HFFc6 (cell line): ENCODE results near the gene SLC13A4. TPM values are rescaled to one million over a fixed set of nuclear protein-coding genes. Genes with fewer than 3 reads are reported as not detected.

Experiments
- DNase-seq: peaks from one replicate; pipeline ENCODE4 v3.0.0-alpha.2; 2018
- H3K27ac Mint-ChIP-seq: 2 replicates; pipeline ENCODE4 v1.8.0; 2020; ENCODE audit warnings: mild to moderate bottlenecking, mixed read lengths
- H3K27me3 Mint-ChIP-seq: 2 replicates; pipeline ENCODE4 v1.8.0; 2021; ENCODE audit warnings: mild to moderate bottlenecking, moderate library complexity, mixed read lengths; ENCODE audit not compliant: insufficient read depth
- H3K36me3 Mint-ChIP-seq: 2 replicates; pipeline ENCODE4 v1.8.0; 2021; ENCODE audit warnings: low read depth, mixed read lengths
- H3K4me1 Mint-ChIP-seq: 2 replicates; pipeline ENCODE4 v1.8.0; 2020; ENCODE audit warnings: low read depth, mixed read lengths
- H3K4me3 Mint-ChIP-seq: 2 replicates; pipeline ENCODE4 v1.8.0; 2020; ENCODE audit warnings: mild to moderate bottlenecking, moderate library complexity, mixed read lengths
- H3K9me3 Mint-ChIP-seq: 2 replicates; pipeline ENCODE4 v1.8.0; 2020; ENCODE audit warnings: mild to moderate bottlenecking, mixed read lengths
- CTCF ChIP-seq: fragments of 200-600 bp; sonication (generic); IDR thresholded peaks from 2 replicates; pipeline ENCODE4 v1.5.0; 2021; ENCODE audit warnings: antibody characterized with exemption, mild to moderate bottlenecking
- total RNA-seq, 6 experiments: library from RNA; stranded (reverse); fragmentation: NEBNext Ultra II Directional; extraction: Animal tissue kit (Norgen Biotek cat#: 25700); gene quantifications; 2 replicates in 1 of 6; 3 replicates in 5 of 6; pipeline ENCODE4 v1.2.3, GENCODE V29; 2021

Gene SLC13A4
- total RNA-seq, 6 experiments from 2014 or later, result 0.24 to 1.2 (median 0.68) TPM; not detected in 1

GRCh38 chr7:135734343-135734689 lies 6.3 kb upstream of the SLC13A4 start:
- Mint-ChIP-seq H3K27ac (no peak overlapping the region), H3K4me3 (no peak overlapping the region), H3K36me3 (peaks cover 18% of the 10 kb centered on the region; the same call in 1 of the 2 replicates), H3K4me1 (peaks cover 27% of the 10 kb centered on the region), H3K9me3 (no peaks in the 10 kb centered on the region), H3K27me3 (no peaks in the 10 kb centered on the region; the same call in 1 of the 2 replicates)
- DNase-seq, result no peak
- no peak for TF ChIP-seq CTCF

GRCh38 chr7:135733603-135734342 lies 5.8 kb upstream of the SLC13A4 start:
- Mint-ChIP-seq H3K4me3 (no peak overlapping the region), H3K9me3 (no peaks in the 10 kb centered on the region), H3K36me3 (peaks cover 22% of the 10 kb centered on the region; the same call in 1 of the 2 replicates), H3K27ac (no peak overlapping the region), H3K4me1 (peaks cover 32% of the 10 kb centered on the region), H3K27me3 (no peaks in the 10 kb centered on the region; the same call in 1 of the 2 replicates)
- no peak for DNase-seq
- TF ChIP-seq CTCF, result no peak

GRCh38 chr7:135731131-135731530 lies 3.1 kb upstream of the SLC13A4 start:
- Mint-ChIP-seq H3K4me1 (peaks cover 38% of the 10 kb centered on the region), H3K4me3 (no peak overlapping the region), H3K9me3 (no peaks in the 10 kb centered on the region), H3K27me3 (no peaks in the 10 kb centered on the region; the same call in 1 of the 2 replicates), H3K36me3 (peaks cover 23% of the 10 kb centered on the region; the same call in 1 of the 2 replicates), H3K27ac (no peak overlapping the region)
- TF ChIP-seq CTCF, result no peak
- DNase-seq, result no peak

- no peak for TF ChIP-seq CTCF
- Mint-ChIP-seq H3K9me3 (no peaks in the 10 kb centered on the region), H3K27me3 (no peaks in the 10 kb centered on the region; the same call in 1 of the 2 replicates), H3K27ac (no peak overlapping the region), H3K36me3 (peaks cover 26% of the 10 kb centered on the region; the same call in 1 of the 2 replicates), H3K4me3 (no peak overlapping the region), H3K4me1 (peaks cover 44% of the 10 kb centered on the region)
- DNase-seq, result no peak
These were observed 1.2 kb upstream of the SLC13A4 start for GRCh38 chr7:135729230-135729629.

GRCh38 chr7:135726911-135727673 lies 894 bp downstream of the SLC13A4 start:
- Mint-ChIP-seq H3K4me1 (peaks cover 55% of the 10 kb centered on the region), H3K36me3 (peaks cover 24% of the 10 kb centered on the region; the same call in 1 of the 2 replicates), H3K27ac (no peak overlapping the region)

More at GRCh38 chr7:135726911-135727673, 894 bp downstream of the SLC13A4 start:
- no peak for TF ChIP-seq CTCF
- no peak for DNase-seq
- Mint-ChIP-seq H3K27me3 (no peaks in the 10 kb centered on the region; the same call in 1 of the 2 replicates), H3K4me3 (no peak overlapping the region), H3K9me3 (no peaks in the 10 kb centered on the region)
